GM18502 (cell line): ENCODE data around the gene DOLK.
A peak's percentile ranks its signal among the peaks of the same experiment; 100 is the strongest.

Experiments used
- ATAC-seq: cut with Tn5 transposase; IDR thresholded peaks from one replicate; pipeline ENCODE4 v1.9.1; 2021; ENCODE audit warnings: mild to moderate bottlenecking; ENCODE audit not compliant: unreplicated experiment, poor library complexity

The DOLK gene

DNA sequence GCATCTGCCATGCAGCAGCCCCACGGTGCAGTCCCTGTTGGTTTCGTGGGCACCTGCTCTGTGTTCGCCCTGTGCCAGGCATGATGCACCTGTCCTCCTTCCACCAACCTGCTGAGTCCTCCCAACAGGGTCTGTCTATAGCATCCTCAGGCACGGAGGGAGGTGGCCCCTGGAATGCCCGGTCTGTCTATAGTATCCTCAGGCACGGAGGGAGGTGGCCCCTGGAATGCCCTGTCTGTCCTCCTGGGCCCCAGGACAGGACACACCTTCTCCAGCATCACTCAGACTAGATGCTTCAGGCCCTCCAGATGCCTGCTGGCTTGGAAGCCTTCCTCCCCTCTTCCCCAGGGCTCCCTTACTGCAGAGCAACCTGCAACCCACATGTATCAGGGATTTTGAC, 36.5 kb downstream of the DOLK start:
- no peak for ATAC-seq

DNA sequence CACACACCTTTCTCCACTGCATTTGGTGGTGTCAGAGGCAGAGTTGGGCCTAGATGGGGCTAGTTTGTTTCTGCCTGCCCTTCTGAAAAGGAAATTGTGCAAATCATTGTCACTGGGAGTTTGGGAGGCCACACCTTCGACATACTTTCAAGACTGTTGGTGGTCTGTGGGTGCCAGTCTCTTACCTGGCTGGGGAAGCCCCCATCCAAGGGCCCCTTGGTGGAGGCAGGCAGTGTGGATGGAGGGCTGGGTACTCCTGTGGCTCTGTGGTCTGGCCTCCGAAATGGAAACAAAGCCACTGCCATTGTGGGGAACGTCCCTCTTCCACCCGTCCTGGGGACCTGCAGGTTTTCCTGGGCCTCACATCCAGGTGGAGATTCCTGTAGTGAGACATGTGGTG, 37.5 kb downstream of the DOLK start:
- no peak for ATAC-seq

DNA sequence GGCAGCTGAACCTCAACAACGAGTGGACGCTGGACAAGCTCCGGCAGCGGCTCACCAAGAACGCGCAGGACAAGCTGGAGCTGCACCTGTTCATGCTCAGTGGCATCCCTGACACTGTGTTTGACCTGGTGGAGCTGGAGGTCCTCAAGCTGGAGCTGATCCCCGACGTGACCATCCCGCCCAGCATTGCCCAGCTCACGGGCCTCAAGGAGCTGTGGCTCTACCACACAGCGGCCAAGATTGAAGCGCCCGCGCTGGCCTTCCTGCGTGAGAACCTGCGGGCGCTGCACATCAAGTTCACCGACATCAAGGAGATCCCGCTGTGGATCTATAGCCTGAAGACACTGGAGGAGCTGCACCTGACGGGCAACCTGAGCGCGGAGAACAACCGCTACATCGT, 39.0 kb downstream of the DOLK start:
- no peak for ATAC-seq

DNA sequence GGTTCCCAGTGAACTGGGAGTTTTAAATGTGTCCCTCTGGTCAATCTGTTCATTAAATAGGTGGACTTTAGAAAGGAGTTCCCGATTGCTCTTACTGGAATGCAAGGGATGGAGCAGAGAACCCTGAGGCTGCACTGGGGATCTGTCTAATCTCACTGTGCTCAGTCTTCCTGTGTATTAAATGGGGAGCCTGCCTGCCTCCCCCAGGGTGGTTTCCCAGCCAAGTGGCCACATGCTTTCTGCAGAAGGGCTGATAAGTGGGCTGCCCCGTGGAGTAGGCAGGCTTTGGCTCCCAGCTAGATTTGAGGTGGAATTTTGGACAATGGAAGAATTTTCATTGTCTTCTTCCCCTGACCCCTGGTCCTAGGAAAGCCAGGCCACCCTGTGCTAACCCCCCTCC, 40.7 kb downstream of the DOLK start:
- no peak for ATAC-seq

- no peak for ATAC-seq
Observed at GRCh38 chr9:128905964-128906363, 41.4 kb downstream of the DOLK start.

DNA sequence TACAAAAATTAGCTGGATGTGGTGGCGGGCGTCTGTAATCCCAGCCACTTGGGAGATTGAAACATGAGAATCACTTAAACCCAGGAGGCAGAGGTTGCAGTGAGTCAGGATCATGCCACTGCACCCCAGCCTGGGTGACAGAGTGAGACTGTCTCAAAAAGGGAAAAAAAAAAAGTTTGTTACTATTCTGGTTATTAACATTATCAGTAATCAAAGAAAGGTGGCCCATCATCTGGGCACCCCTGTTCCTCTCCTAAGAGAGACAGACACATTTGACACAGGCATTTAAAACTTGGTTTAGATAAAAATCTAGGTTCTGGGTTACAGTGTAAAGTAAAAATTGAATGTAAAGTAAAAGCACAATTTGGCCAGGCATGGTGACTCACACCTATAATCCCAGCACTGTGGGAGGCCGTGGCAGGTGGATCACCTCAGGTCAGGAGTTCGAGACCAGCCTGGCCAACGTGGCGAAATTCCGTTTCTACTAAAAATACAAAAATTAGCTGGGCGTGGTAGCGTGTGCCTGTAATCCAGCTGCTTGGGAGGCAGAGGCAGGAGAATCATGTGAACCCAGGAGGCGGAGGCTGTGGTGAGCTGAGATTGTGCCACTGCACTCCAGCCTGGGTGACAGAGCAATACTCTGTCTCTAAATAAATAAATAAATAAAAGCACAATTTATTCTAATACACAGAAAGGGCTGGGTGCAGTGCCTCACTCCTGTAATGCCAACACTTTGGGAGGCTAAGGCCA, 43.4 kb downstream of the DOLK start:
- ATAC-seq, result no peak

- ATAC-seq, result no peak
Observed at GRCh38 chr9:128903079-128903461, 44.3 kb downstream of the DOLK start.

GRCh38 chr9:128902351-128903078, 44.9 kb downstream of the DOLK start:
- ATAC-seq, result peak; percentile 83

- no peak for ATAC-seq
Observed at GRCh38 chr9:128901822-128902221, 45.6 kb downstream of the DOLK start.

- ATAC-seq, result no peak
Observed at GRCh38 chr9:128901379-128901778, 46.0 kb downstream of the DOLK start.

GRCh38 chr9:128899566-128900322, 47.7 kb downstream of the DOLK start:
- no peak for ATAC-seq

- ATAC-seq, result no peak
Observed at GRCh38 chr9:128898845-128899565, 48.4 kb downstream of the DOLK start.

DNA sequence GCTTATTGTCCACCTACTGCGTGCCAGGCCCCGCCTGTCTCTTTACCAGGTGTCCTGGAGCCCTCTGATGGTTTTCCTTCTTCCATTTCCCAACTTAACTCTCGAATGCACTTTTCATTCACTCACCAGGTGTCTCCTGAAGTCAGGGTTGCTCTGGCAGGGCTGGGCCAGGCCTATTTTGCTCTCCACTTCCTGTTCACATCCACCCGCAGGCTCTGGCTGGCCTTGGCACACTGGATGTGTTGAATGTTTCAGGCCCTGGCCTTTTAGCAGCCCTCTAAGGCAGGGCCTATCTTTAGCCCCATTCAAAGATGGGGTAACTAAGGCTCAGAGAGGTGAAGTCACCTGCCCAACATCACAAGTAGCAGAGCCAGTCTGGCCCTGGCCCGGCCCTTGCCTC, 49.0 kb downstream of the DOLK start:
- ATAC-seq, result no peak

DNA sequence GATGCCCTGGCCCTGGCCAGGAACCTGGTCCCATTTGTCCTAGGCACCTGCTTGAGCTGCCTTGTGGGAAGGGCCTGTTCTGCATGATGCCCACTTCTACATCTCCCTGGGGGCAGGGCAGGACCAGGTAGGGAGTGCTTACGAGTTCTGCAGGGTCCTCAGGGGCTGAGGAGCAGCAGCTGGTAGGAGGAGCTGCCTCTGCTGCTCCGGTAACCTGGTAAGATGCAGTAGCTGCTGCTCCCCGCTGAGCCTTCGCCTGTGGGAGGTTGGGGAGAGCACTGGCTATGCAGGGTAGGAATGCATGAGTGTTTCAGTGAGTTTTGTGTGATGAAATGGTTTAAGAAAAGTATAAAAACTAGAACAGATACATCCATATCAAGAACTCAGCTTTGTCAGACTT, 51.8 kb downstream of the DOLK start:
- no peak for ATAC-seq
